HG03066 (cell line): Measurements from ENCODE around the gene OSBPL5.

Experiments used
- ATAC-seq: cut with Tn5 transposase; IDR thresholded peaks from one replicate; pipeline ENCODE4 v1.9.1; 2021; ENCODE audit warnings: low read depth; ENCODE audit not compliant: unreplicated experiment

OSBPL5 gene

DNA sequence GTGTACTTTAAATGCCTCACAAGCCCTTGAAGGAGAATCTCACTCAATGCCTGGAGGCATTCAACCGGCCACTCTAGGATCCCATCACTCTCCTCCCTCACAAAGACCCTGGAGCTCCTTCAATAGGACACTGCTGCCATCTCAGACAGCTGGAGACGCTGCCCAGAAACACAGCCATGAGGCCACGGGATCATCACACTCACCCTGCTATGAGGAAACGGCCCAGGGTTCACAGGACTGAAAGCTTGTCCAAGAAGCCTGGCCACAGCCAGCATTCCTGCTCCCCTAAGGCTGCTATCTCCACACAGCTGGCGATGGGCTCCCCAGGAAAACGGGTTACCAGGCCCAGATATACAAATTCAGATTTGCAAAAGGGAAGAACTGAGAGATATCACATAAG is 121.1 kb downstream of the OSBPL5 start:
- ATAC-seq = no peak

DNA sequence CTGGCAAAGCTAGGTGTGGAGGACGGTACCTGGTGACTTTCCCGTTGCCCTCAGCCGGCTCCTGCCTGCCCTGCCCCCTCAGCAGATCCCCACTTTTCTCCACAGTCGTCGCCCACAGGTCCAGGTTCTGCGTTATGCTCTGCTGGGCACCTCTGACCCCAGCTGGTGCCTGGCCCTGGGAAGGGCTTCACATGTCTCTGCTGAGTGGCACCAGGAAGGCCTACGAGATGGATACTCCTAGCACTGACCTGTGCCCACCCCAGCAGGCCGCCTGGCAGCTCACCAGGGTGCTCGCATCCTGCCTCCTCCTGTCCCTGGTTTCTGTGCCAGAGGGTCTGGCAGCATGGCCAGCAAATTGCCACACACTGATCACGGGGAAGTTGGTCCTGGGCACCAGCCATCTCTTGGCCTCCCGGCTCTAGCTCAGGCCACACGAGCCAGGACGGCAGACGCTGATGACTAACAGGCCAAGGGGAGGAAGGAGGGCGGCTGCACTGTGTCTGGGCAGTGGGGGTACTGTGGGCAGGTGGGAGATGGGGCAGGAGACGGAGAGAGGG is 121.7 kb downstream of the OSBPL5 start:
- ATAC-seq = no peak

DNA sequence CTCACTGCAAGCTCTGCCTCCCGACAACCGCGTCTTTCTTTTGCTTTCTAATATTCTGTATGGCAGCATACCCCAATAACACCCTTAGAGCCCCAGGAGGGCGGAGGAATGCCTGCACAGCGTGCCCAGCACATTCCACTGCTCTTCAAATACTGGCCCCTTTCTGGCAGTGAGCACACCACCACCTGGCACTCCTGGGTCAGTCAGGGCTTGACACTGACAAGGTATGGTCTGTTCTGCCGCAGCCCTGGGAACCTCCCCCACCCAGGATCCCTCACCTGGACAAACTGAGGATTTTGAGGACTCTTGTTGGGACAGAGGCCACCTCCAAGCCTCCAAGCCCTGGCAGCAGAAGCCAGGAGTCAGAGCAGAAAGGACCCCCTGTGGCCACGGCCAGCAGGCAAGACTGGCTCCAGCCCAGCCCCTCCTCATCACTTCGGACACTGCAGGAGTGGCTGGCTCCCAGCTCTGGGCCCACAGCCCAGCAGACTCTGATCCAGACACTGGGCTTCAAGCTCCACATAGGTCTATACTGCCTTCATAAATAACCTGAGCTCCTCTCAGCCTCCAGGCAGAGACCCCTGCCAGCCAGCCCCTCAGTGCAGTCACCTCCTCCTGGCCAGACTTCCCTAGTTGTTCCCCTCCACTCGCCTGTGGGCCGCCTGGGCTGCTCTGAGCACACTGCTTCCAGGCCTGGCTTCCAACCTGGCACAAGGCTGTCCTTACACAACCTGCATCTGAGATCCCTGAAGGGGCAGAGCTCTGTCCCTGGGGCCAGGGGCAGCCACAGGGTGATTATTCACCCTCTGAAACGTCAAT is 122.4 kb downstream of the OSBPL5 start:
- ATAC-seq = no peak

DNA sequence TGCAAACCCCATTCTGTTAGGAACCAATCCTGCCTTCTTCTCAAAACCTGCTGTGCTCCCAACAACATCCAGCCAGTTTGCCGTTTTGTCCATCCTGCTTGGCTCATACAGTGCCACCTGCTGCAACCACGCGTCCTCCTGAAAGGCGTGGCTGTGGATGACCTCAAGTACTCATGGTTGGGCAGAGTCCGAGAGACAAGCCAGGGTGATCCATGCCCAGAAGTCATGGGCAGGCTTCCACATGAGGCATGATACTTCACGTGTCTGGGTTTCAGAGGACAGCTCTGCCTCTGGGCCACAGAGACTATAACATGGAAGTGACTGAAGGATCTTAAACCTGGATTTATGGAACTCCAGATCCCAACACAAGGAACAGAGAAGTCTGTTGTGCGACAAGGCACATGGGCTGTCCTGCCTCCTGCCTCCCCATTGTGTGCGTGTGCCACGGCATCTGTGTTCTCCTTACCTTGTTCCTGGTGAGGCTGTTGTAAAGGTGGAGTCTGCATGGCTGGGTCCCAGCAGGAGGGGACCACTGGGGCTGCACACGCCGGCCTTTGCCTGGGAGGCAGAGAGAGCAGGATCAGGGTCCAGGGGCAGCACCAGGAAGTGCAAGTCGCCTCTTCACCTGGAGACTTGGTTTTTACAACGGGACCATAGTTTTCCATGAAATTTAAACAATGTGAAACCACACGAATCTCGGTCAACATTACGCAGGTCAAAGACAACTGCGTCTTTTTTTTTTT is 123.2 kb downstream of the OSBPL5 start:
- ATAC-seq = no peak

DNA sequence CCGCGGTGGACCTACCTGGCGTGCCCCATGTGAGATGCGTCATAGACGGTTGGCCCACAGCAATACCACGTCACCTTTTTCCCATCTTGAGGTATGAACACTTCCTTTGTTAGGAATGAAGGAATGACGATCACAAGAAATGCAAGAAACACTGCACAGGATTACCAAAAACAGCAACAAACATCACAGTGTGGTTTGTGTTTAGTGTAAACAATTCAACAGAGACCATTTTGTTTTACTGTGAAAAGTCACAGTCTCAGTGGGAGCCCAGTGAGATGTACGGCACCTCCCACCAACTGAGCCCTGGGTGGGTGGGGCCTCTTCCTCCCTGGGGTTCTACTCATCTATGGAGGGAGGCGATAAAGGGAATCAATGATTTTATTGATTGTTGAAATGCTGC is 124.2 kb downstream of the OSBPL5 start:
- no peak for ATAC-seq

DNA sequence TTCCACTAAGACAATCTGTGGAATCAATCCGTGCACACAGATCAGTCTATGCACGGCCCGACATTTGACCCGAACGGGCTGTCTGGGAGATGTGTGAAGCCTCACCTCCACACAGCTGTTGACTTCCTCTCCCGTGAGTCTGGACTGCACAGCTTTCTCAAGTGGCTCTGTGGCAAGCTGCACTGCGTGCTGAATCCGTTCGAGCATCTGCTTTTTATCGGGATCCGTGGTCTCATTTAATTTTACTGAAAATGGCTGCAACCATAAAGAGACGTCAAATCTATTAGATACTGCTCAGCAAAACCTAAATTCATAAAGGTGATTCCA is 127.2 kb downstream of the OSBPL5 start:
- no peak for ATAC-seq
